HFF-Myc (cell line): ENCODE measurements around the gene SLC25A41.

Experiments used
- DNase-seq: peaks from one replicate; pipeline ENCODE4 v3.0.0-alpha.2; 2011; ENCODE audit warnings: low read depth; ENCODE audit errors: extremely low read depth
- H3K4me3 ChIP-seq: replicated peaks from 2 replicates; pipeline ENCODE4 v1.5.1; 2011; ENCODE audit warnings: low read depth, mild to moderate bottlenecking, control low read depth, low read length
- TF ChIP-seq, protein P1 (sequence below): IDR thresholded peaks from 2 replicates; pipeline ENCODE4 v1.5.1; 2012; ENCODE audit warnings: mild to moderate bottlenecking, low read depth, low read length, control low read depth; ENCODE audit errors: missing control alignments

The SLC25A41 gene

GRCh38 chr19:6453951-6454565 is 20.5 kb upstream of the SLC25A41 start:
- TF ChIP-seq, protein P1, sequence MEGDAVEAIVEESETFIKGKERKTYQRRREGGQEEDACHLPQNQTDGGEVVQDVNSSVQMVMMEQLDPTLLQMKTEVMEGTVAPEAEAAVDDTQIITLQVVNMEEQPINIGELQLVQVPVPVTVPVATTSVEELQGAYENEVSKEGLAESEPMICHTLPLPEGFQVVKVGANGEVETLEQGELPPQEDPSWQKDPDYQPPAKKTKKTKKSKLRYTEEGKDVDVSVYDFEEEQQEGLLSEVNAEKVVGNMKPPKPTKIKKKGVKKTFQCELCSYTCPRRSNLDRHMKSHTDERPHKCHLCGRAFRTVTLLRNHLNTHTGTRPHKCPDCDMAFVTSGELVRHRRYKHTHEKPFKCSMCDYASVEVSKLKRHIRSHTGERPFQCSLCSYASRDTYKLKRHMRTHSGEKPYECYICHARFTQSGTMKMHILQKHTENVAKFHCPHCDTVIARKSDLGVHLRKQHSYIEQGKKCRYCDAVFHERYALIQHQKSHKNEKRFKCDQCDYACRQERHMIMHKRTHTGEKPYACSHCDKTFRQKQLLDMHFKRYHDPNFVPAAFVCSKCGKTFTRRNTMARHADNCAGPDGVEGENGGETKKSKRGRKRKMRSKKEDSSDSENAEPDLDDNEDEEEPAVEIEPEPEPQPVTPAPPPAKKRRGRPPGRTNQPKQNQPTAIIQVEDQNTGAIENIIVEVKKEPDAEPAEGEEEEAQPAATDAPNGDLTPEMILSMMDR, result no peak
- H3K4me3 ChIP-seq, result no peak overlapping the region
- DNase-seq, result no peak

- DNase-seq, result no peak
- TF ChIP-seq, protein P1, result no peak
Observed at GRCh38 chr19:6452899-6453298, 19.3 kb upstream of the SLC25A41 start.

DNA sequence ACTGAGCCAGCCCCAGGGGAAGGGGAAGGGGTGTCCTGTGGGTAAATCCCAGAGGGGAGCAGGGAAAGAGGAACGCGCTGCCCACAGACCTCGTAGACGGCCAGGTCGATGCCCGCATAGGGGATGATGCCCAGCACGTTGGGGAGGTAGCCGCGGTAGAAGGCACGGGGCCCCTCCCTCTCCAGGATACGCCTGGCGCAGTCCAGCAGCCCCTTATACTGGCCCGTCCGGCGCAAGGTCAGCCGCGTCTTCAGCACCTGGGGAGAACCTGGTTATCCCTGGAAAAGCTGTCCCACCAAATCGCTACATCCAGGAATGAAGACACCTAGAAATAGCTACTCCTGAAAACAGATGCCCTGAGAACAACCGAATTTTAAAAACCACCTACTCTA is 18.7 kb upstream of the SLC25A41 start:
- TF ChIP-seq, protein P1, result no peak
- DNase-seq, result no peak
- H3K4me3 ChIP-seq, result no peak overlapping the region

More at GRCh38 chr19:6452899-6453298, 19.3 kb upstream of the SLC25A41 start:
- no peak overlapping the region for H3K4me3 ChIP-seq

GRCh38 chr19:6451583-6452222 is 18.1 kb upstream of the SLC25A41 start:
- no peak overlapping the region for H3K4me3 ChIP-seq
- TF ChIP-seq, protein P1, result no peak
- DNase-seq, result no peak

DNA sequence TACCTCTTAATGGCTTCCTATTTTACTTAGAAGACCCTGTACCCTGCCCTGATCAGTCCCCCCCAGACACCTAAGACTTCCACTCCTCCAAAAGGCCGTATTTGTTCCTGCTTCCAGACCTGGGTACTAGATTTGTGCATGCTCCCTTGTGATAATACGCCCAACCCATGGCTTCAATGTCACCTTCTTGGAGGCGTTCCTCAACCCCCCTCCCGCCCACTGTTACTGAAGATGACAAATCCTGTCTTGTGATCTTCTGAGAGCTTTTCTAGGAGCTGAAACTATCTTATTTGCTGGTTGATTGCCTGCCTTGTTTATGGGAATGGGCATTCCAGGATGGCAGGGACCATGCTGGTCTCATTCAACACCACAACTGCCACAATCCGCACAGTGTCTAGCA is 16.6 kb upstream of the SLC25A41 start:
- no peak overlapping the region for H3K4me3 ChIP-seq
- TF ChIP-seq, protein P1, result no peak
- DNase-seq, result no peak

DNA sequence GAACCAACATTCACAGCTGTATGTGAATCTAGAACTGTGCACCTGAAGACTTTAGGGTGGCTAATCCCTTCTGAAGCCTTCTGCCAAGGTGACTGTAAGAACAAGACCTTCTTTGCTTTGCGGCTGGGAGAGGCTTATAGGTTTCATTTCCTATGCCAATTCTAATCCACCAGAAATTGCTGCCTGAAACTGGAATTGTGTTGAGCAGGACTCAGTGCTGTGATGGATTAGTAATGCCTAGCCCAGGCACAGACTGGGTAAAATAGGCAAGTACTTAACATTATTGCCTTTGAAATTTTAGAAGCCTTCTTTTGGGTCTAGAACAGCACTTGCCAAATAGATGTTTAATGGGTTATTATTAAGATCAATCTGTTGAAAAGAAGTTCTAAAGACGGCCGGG is 14.5 kb upstream of the SLC25A41 start:
- no peak for DNase-seq
- TF ChIP-seq, protein P1, result no peak
- no peak overlapping the region for H3K4me3 ChIP-seq
